Measurements from ENCODE around the gene ORMDL2. TPM values are rescaled to one million over a fixed set of nuclear protein-coding genes. Genes with fewer than 3 reads are reported as not detected.

Gene ORMDL2
- 32.6 and 33.3 TPM in 2 replicates for total RNA-seq
- long read RNA-seq, transcript ORMDL2-201 (4 exons, 2,141 nt) = major isoform, 15 of 16 reads
- long read RNA-seq, partial matches to known transcripts = 0 of 16 reads
- long read RNA-seq, other reads (novel, unspliced or antisense) = 1 of 16 reads

- DNase-seq (ENCODE audit: low read depth, low spot score) = peak; percentile 86
- Mint-ChIP-seq H3K9me3 (no peaks in the 10 kb centered on the region), H3K4me1 (peaks cover 23% of the 10 kb centered on the region), H3K27ac (ENCODE audit: unreplicated experiment) (no peak within 1 kb of the TSS), H3K27me3 (ENCODE audit: low read depth) (no peaks in the 10 kb centered on the region), H3K4me3 (no peak within 1 kb of the TSS), H3K36me3 (ENCODE audit: low read depth) (peaks cover 7% of the 10 kb centered on the region)
- no peak for TF ChIP-seq CTCF (conservative IDR thresholded peaks at IDR 0.05)
Observed at GRCh38 chr12:55817345-55818139, at the start of gene ORMDL2, which contains the start of gene SARNP. ORMDL2 (plus strand) TSS chr12:55818041; CDS start chr12:55819000, 959 bp downstream. SARNP (minus strand) TSS chr12:55817724; CDS start chr12:55817701, 23 bp downstream.

- no peak overlapping the region for H3K4me3 Mint-ChIP-seq
Observed at GRCh38 chr12:55771736-55772135, 46.1 kb upstream of the ORMDL2 start.

GRCh38 chr12:55777856-55778255, 40.0 kb upstream of the ORMDL2 start:
- no peak for TF ChIP-seq CTCF (conservative IDR thresholded peaks at IDR 0.05)
- peaks cover 9% of the 10 kb centered on the region for H3K4me1 Mint-ChIP-seq
- DNase-seq (ENCODE audit: low read depth, low spot score) = no peak
- H3K36me3 Mint-ChIP-seq (ENCODE audit: low read depth) = peaks cover 11% of the 10 kb centered on the region
- H3K4me3 Mint-ChIP-seq = no peak overlapping the region
- no peaks in the 10 kb centered on the region for H3K27me3 Mint-ChIP-seq (ENCODE audit: low read depth)
- no peaks in the 10 kb centered on the region for H3K9me3 Mint-ChIP-seq
- H3K27ac Mint-ChIP-seq (ENCODE audit: unreplicated experiment) = no peak overlapping the region

More at GRCh38 chr12:55771736-55772135, 46.1 kb upstream of the ORMDL2 start:
- H3K36me3 Mint-ChIP-seq (ENCODE audit: low read depth) = peaks cover 18% of the 10 kb centered on the region
- H3K27me3 Mint-ChIP-seq (ENCODE audit: low read depth) = no peaks in the 10 kb centered on the region
- no peaks in the 10 kb centered on the region for H3K9me3 Mint-ChIP-seq
- no peak for DNase-seq (ENCODE audit: low read depth, low spot score)
- peaks cover 20% of the 10 kb centered on the region for H3K4me1 Mint-ChIP-seq
- H3K27ac Mint-ChIP-seq (ENCODE audit: unreplicated experiment) = no peak overlapping the region
- TF ChIP-seq CTCF (conservative IDR thresholded peaks at IDR 0.05) = no peak

GRCh38 chr12:55780685-55781084, 37.2 kb upstream of the ORMDL2 start:
- Mint-ChIP-seq H3K27me3 (ENCODE audit: low read depth) (no peaks in the 10 kb centered on the region), H3K36me3 (ENCODE audit: low read depth) (peaks cover 8% of the 10 kb centered on the region), H3K4me3 (no peak overlapping the region), H3K27ac (ENCODE audit: unreplicated experiment) (no peak overlapping the region), H3K9me3 (no peaks in the 10 kb centered on the region), H3K4me1 (peaks cover 6% of the 10 kb centered on the region)
- DNase-seq (ENCODE audit: low read depth, low spot score) = no peak
- TF ChIP-seq CTCF (conservative IDR thresholded peaks at IDR 0.05) = no peak

GRCh38 chr12:55788546-55788945, 29.3 kb upstream of the ORMDL2 start:
- Mint-ChIP-seq H3K27me3 (ENCODE audit: low read depth) (no peaks in the 10 kb centered on the region), H3K4me1 (no peaks in the 10 kb centered on the region), H3K4me3 (no peak overlapping the region), H3K27ac (ENCODE audit: unreplicated experiment) (no peak overlapping the region), H3K36me3 (ENCODE audit: low read depth) (peaks cover 22% of the 10 kb centered on the region), H3K9me3 (no peaks in the 10 kb centered on the region)
- TF ChIP-seq CTCF (conservative IDR thresholded peaks at IDR 0.05) = no peak
- DNase-seq (ENCODE audit: low read depth, low spot score) = no peak
